Ishikawa (cell line): ENCODE data around the gene ANP32B.

Source experiments
- CEBPB ChIP-seq: IDR thresholded peaks from 2 replicates; pipeline ENCODE4 v1.6.1; 2012
- CREB1 ChIP-seq: IDR thresholded peaks from 2 replicates; pipeline ENCODE4 v1.6.1; 2012; ENCODE audit warnings: low read depth
- EP300 ChIP-seq: IDR thresholded peaks from 2 replicates; pipeline ENCODE4 v1.6.1; 2012; ENCODE audit warnings: borderline replicate concordance
- FOXM1 ChIP-seq: IDR thresholded peaks from 2 replicates; pipeline ENCODE4 v1.6.1; 2012; ENCODE audit warnings: low read depth, borderline replicate concordance
- NFIC ChIP-seq: IDR thresholded peaks from 2 replicates; pipeline ENCODE4 v1.6.1; 2012
- RAD21 ChIP-seq: IDR thresholded peaks from 2 replicates; pipeline ENCODE4 v1.6.1; 2012; ENCODE audit warnings: low read depth
- TF ChIP-seq, protein P1 (sequence below): IDR thresholded peaks from 2 replicates; pipeline ENCODE4 v1.6.1; 2012
- TF ChIP-seq, protein P2 (sequence below): IDR thresholded peaks from 2 replicates; pipeline ENCODE4 v1.6.1; 2012; ENCODE audit warnings: low read depth, mild to moderate bottlenecking
- TF ChIP-seq, protein P3 (sequence below): IDR thresholded peaks from 2 replicates; pipeline ENCODE4 v1.6.1; 2012

DNA sequence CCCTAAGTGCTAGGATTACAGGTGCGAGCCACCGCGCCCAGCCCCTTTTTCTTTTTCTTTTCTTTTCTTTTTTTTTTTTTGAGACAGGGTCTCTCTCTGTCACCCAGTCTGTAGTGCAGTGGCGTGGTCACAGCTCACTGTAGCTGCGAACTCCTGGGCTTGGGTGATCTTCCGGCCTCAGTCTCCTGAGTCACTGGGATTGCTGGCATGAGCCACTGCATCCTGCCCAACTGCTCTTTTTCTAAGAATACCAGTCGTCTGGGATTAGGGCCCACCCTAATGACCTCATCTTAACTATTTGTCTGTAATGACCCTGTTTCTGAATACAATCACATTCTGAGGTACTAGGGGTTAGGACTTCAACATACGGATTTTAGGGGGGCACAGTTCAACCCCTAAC, 39.3 kb downstream of the ANP32B start:
- TF ChIP-seq NFIC, result no peak
- TF ChIP-seq, protein P1, sequence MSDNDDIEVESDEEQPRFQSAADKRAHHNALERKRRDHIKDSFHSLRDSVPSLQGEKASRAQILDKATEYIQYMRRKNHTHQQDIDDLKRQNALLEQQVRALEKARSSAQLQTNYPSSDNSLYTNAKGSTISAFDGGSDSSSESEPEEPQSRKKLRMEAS, result no peak
- TF ChIP-seq, protein P2, sequence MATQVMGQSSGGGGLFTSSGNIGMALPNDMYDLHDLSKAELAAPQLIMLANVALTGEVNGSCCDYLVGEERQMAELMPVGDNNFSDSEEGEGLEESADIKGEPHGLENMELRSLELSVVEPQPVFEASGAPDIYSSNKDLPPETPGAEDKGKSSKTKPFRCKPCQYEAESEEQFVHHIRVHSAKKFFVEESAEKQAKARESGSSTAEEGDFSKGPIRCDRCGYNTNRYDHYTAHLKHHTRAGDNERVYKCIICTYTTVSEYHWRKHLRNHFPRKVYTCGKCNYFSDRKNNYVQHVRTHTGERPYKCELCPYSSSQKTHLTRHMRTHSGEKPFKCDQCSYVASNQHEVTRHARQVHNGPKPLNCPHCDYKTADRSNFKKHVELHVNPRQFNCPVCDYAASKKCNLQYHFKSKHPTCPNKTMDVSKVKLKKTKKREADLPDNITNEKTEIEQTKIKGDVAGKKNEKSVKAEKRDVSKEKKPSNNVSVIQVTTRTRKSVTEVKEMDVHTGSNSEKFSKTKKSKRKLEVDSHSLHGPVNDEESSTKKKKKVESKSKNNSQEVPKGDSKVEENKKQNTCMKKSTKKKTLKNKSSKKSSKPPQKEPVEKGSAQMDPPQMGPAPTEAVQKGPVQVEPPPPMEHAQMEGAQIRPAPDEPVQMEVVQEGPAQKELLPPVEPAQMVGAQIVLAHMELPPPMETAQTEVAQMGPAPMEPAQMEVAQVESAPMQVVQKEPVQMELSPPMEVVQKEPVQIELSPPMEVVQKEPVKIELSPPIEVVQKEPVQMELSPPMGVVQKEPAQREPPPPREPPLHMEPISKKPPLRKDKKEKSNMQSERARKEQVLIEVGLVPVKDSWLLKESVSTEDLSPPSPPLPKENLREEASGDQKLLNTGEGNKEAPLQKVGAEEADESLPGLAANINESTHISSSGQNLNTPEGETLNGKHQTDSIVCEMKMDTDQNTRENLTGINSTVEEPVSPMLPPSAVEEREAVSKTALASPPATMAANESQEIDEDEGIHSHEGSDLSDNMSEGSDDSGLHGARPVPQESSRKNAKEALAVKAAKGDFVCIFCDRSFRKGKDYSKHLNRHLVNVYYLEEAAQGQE, result no peak
- TF ChIP-seq EP300, result no peak
- TF ChIP-seq FOXM1, result no peak
- TF ChIP-seq CREB1, result no peak
- TF ChIP-seq, protein P3, sequence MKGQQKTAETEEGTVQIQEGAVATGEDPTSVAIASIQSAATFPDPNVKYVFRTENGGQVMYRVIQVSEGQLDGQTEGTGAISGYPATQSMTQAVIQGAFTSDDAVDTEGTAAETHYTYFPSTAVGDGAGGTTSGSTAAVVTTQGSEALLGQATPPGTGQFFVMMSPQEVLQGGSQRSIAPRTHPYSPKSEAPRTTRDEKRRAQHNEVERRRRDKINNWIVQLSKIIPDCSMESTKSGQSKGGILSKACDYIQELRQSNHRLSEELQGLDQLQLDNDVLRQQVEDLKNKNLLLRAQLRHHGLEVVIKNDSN, result no peak
- TF ChIP-seq RAD21, result no peak
- no peak for TF ChIP-seq CEBPB
